HG03378 (cell line): ENCODE data around the gene ARFIP1.

Experiments
- ATAC-seq: cut with Tn5 transposase; IDR thresholded peaks from one replicate; pipeline ENCODE4 v1.9.1; 2021; ENCODE audit warnings: mild to moderate bottlenecking, moderate library complexity; ENCODE audit not compliant: unreplicated experiment

ARFIP1 gene

GRCh38 chr4:152957437-152958171, 177.8 kb downstream of the ARFIP1 start:
- ATAC-seq: no peak

GRCh38 chr4:152959080-152959479, 179.3 kb downstream of the ARFIP1 start:
- ATAC-seq: no peak

GRCh38 chr4:152960082-152960481, 180.3 kb downstream of the ARFIP1 start:
- ATAC-seq: no peak

GRCh38 chr4:152961014-152961772, 181.4 kb downstream of the ARFIP1 start:
- no peak for ATAC-seq

GRCh38 chr4:152961773-152962115, 182.0 kb downstream of the ARFIP1 start:
- no peak for ATAC-seq
